ENCODE results near the gene TENM3. TPM values are rescaled to one million over a fixed set of nuclear protein-coding genes. Genes with fewer than 3 reads are reported as not detected.

TENM3 gene
- total RNA-seq, 4 donors from 2014 or later = 5.9 to 61.5 (median 24.6) TPM

DNA sequence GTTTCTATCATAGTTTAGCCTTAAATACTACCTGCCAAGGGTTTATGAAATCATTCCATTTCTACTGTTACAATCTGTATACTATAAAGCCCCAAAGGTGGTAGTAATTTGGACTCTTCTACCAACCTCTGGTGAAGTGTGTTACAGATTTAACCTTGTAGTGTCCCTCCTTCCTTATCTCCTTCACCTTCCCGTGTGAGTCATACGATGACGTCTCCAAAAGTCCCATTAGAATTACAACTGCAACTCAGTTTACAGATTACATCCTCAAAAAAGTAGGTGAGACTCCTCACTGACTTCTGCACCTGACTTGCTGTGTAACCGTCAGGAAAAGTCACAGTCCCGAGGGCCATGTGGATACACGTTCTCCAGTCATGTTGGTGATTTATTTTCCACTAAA lies 455.0 kb downstream of the TENM3 start:
- Histone ChIP-seq H3K27ac (no peak overlapping the region), H3K4me3 (no peak overlapping the region), H3K27me3 (no peaks in the 10 kb centered on the region), H3K36me3 (no peaks in the 10 kb centered on the region), H3K4me1 (no peaks in the 10 kb centered on the region), H3K9me3 (no peaks in the 10 kb centered on the region)
- TF ChIP-seq, protein P1, sequence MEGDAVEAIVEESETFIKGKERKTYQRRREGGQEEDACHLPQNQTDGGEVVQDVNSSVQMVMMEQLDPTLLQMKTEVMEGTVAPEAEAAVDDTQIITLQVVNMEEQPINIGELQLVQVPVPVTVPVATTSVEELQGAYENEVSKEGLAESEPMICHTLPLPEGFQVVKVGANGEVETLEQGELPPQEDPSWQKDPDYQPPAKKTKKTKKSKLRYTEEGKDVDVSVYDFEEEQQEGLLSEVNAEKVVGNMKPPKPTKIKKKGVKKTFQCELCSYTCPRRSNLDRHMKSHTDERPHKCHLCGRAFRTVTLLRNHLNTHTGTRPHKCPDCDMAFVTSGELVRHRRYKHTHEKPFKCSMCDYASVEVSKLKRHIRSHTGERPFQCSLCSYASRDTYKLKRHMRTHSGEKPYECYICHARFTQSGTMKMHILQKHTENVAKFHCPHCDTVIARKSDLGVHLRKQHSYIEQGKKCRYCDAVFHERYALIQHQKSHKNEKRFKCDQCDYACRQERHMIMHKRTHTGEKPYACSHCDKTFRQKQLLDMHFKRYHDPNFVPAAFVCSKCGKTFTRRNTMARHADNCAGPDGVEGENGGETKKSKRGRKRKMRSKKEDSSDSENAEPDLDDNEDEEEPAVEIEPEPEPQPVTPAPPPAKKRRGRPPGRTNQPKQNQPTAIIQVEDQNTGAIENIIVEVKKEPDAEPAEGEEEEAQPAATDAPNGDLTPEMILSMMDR (IDR thresholded peaks at IDR 0.05) = no peak
- intact Hi-C loops (cut with DNase I; ENCODE audit: low total_unique reads) = no loop called here
- DNase-seq = no peak

DNA sequence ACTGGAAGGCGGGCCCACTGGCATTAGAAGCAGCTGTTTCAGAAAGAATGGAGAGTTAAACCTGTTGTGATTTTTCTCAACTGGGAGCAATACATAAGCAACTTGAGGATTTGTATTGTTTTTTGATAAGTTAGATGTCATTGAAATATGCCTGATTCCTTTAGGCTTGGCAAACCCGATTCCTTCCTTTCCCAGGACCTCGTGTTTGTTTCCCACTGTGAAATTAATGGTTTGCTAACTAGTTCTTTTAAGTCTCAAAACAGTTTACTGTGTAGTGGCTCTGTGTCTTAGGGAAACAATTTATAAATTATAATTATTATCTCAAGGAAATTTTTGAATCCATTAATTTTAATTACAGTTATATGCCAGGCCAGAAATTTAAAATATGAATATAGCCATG lies 456.0 kb downstream of the TENM3 start:
- Histone ChIP-seq H3K4me1 (no peaks in the 10 kb centered on the region), H3K4me3 (no peak overlapping the region), H3K27me3 (no peaks in the 10 kb centered on the region), H3K36me3 (no peaks in the 10 kb centered on the region), H3K9me3 (no peaks in the 10 kb centered on the region), H3K27ac (no peak overlapping the region)
- intact Hi-C loops (cut with DNase I; ENCODE audit: low total_unique reads) = no loop called here
- DNase-seq = no peak
- TF ChIP-seq, protein P1 (IDR thresholded peaks at IDR 0.05) = no peak
- TF ChIP-seq POLR2A (IDR thresholded peaks at IDR 0.05) = no peak

DNA sequence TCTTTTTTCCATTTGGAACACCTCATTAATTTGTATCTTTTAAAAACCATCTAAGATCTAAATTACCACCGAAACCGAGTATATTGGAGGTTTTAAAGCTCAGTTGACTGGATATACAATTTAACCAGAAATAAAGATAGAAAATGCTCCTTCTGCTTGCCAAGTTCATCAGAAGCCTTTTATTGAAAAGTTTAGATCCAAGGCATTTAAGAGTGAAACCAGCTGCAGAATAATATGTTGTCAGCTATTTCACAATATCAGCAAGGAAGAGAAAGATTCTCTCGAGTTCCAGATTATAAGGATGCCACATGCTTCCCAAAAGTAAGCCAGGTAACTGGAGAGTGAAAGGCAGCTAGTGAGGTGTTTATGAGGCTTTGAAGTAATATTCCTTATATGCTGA lies 456.6 kb downstream of the TENM3 start:
- intact Hi-C loops (cut with DNase I; ENCODE audit: low total_unique reads) = no loop called here
- H3K4me1 ChIP-seq = no peaks in the 10 kb centered on the region
- TF ChIP-seq, protein P1 (IDR thresholded peaks at IDR 0.05) = no peak
- TF ChIP-seq POLR2A (IDR thresholded peaks at IDR 0.05) = no peak
- no peaks in the 10 kb centered on the region for H3K9me3 ChIP-seq
- no peak overlapping the region for H3K4me3 ChIP-seq
- no peak overlapping the region for H3K27ac ChIP-seq
- H3K36me3 ChIP-seq = no peaks in the 10 kb centered on the region
- no peaks in the 10 kb centered on the region for H3K27me3 ChIP-seq
- no peak for DNase-seq

DNA sequence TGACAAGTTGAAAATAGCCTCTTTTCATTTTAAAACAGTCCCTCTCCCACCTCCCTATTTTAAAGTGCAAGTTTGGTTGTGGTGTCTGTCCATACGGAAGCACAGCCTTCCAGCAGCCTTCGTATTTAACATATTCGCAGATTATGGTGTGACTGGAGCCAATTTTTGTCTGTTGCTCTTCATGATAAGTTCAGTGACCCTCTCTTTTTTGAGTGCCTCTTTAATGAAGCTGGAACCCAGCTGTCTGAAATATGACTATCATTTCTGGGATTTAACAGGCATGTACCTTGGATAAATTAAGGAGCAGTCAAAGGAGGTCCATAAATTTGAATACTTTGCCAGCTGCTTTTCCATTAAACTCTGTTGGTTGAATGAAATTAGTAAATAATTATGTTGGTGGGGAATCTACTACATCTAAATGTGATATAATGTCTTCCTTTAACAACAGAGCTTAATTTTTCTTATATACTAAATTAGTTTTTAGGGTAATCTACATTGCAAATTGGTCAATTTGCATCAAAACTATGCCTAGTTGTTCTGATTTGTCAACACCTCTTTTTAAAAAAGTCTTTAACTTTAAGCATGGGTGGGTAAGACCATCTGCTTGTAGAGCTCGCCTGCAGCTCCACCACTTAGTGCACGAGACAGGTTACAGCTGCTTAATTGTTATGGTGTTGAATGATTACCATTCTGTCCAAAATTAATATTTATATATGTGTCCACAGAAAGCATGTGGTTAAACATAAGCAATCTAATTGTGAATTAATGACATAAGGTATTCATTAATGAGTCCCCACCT lies 457.4 kb downstream of the TENM3 start:
- H3K27ac ChIP-seq = no peak overlapping the region
- TF ChIP-seq POLR2A (IDR thresholded peaks at IDR 0.05) = no peak
- TF ChIP-seq, protein P1 (IDR thresholded peaks at IDR 0.05) = no peak
- no peak overlapping the region for H3K4me3 ChIP-seq
- no peaks in the 10 kb centered on the region for H3K4me1 ChIP-seq
- intact Hi-C loops (cut with DNase I; ENCODE audit: low total_unique reads) = no loop called here
- DNase-seq = no peak
- H3K36me3 ChIP-seq = no peaks in the 10 kb centered on the region
- H3K9me3 ChIP-seq = no peaks in the 10 kb centered on the region
- H3K27me3 ChIP-seq = no peaks in the 10 kb centered on the region

DNA sequence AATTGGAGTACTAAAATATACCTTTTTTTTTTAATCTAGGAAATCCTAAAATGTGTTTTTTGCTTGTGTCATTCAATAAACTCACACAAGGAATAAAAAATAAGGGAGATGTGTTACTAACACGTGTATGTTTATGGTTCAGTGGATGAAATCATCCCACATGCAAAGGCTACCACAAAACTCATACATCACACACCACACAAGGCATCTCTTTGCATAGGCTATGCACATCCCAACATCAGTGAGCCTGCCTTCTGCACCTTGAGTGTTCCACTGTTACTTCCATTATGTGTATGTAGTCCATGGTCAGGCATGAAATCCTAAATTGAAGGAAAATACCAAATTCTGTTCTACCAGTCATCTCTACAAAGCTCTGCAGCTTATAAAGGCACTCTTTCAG lies 460.9 kb downstream of the TENM3 start:
- intact Hi-C loops (cut with DNase I; ENCODE audit: low total_unique reads) = no loop called here
- H3K36me3 ChIP-seq = no peaks in the 10 kb centered on the region
- TF ChIP-seq, protein P1 (IDR thresholded peaks at IDR 0.05) = no peak
- no peak for TF ChIP-seq POLR2A (IDR thresholded peaks at IDR 0.05)
- H3K4me3 ChIP-seq = no peak overlapping the region
- no peaks in the 10 kb centered on the region for H3K27me3 ChIP-seq
- no peak for DNase-seq
- H3K4me1 ChIP-seq = no peaks in the 10 kb centered on the region
- H3K27ac ChIP-seq = no peak overlapping the region
- H3K9me3 ChIP-seq = no peaks in the 10 kb centered on the region

All from uterus (tissue), 4 donors.